Measurements from ENCODE around the gene DPH3. TPM values are rescaled to one million over a fixed set of nuclear protein-coding genes. Genes with fewer than 3 reads are reported as not detected.

The DPH3 gene
- total and polyA plus RNA-seq, 9 of the 15 experiments (the other 6 are each of a cell fraction or from before 2014, with no cell fraction given) = 15.9 to 131 (median 38.7) TPM

GRCh38 chr3:16264708-16265454, at the start of gene DPH3, which contains the start of gene OXNAD1 (continued):
- no peak for TF ChIP-seq SREBF1 (IDR thresholded peaks at IDR 0.05; ENCODE audit: borderline replicate concordance, low read depth, low read length)
- TF ChIP-seq NFRKB (IDR thresholded peaks at IDR 0.05; ENCODE audit: low read depth) = no peak
- peak in 1 of 2 experiments; percentile 69; a peak in 2 of 4 replicates for TF ChIP-seq RCOR1 (IDR thresholded peaks at IDR 0.05; ENCODE audit: borderline replicate concordance in 1 of 2, low read depth in 2 of 2, low read length in 2 of 2)
- peak in 2 of 3 experiments; percentile 56 to 72 for TF ChIP-seq YY1 (IDR thresholded peaks at IDR 0.05; ENCODE audit: borderline replicate concordance in 1 of 3, control insufficient read depth in 1 of 3, extremely low read depth in 1 of 3, insufficient read depth in 3 of 3, insufficient read length in 1 of 3, insufficient replicate concordance in 2 of 3, low read depth in 1 of 3, low read length in 2 of 3)
- TF ChIP-seq DNMT1 (IDR thresholded peaks at IDR 0.05) = no peak
- TF ChIP-seq POLR2G (IDR thresholded peaks at IDR 0.05; ENCODE audit: low read depth, low read length) = peak; percentile 96
- TF ChIP-seq ZC3H11A (IDR thresholded peaks at IDR 0.05; ENCODE audit: low read depth, low read length) = peak; percentile 62; the same call in 1 of the 2 replicates
- no peak for TF ChIP-seq ZNF277 (CRISPR knock-in tag; IDR thresholded peaks at IDR 0.05; ENCODE audit: borderline replicate concordance)
- peak; percentile 53; the same call in 1 of the 2 replicates for TF ChIP-seq ZKSCAN1 (IDR thresholded peaks at IDR 0.05; ENCODE audit: low read depth, low read length)
- peak; percentile 98 for TF ChIP-seq ESRRA (IDR thresholded peaks at IDR 0.05; ENCODE audit: borderline replicate concordance, low read depth)
- no peak; the same call in 1 of the 2 replicates for TF ChIP-seq BACH1 (tag; IDR thresholded peaks at IDR 0.05)
- TF ChIP-seq SNRNP70 (optimal IDR thresholded peaks at IDR 0.05; ENCODE audit: low read depth, low read length) = no peak
- no peak for TF ChIP-seq BRD4 (IDR thresholded peaks at IDR 0.05)
- 0 out of 2 replicates have a peak, but pooled peaks have one; percentile 24 for TF ChIP-seq ZBTB2 (IDR thresholded peaks at IDR 0.05)
- no peak for TF ChIP-seq MCM7 (IDR thresholded peaks at IDR 0.05)
- TF ChIP-seq RNF2 (IDR thresholded peaks at IDR 0.05) = no peak; the same call in 1 of the 2 replicates
- TF ChIP-seq FIP1L1 (IDR thresholded peaks at IDR 0.05; ENCODE audit: low read depth, low read length, poor library complexity, severe bottlenecking) = peak; percentile 57
- no peak for TF ChIP-seq ZNF354B (CRISPR knock-in tag; IDR thresholded peaks at IDR 0.05)
- TF ChIP-seq ZZZ3 (IDR thresholded peaks at IDR 0.05) = no peak

Measured in K562 (cell line).